Smooth muscle cell of the coronary artery (primary cell): Measurements from ENCODE around the gene DNAJC19. TPM values are rescaled to one million over a fixed set of nuclear protein-coding genes. Genes with fewer than 3 reads are reported as not detected.

Source experiments
- total RNA-seq: library from RNA; depleted of rRNA; stranded (reverse); fragments of >200 nt; gene quantifications from 2 replicates; pipeline ENCODE4 v1.2.3, GENCODE V29; 2014; ENCODE audit warnings: low replicate concordance

Gene DNAJC19
- total RNA-seq, result 19.4 and 23.8 TPM in 2 replicates

DNA sequence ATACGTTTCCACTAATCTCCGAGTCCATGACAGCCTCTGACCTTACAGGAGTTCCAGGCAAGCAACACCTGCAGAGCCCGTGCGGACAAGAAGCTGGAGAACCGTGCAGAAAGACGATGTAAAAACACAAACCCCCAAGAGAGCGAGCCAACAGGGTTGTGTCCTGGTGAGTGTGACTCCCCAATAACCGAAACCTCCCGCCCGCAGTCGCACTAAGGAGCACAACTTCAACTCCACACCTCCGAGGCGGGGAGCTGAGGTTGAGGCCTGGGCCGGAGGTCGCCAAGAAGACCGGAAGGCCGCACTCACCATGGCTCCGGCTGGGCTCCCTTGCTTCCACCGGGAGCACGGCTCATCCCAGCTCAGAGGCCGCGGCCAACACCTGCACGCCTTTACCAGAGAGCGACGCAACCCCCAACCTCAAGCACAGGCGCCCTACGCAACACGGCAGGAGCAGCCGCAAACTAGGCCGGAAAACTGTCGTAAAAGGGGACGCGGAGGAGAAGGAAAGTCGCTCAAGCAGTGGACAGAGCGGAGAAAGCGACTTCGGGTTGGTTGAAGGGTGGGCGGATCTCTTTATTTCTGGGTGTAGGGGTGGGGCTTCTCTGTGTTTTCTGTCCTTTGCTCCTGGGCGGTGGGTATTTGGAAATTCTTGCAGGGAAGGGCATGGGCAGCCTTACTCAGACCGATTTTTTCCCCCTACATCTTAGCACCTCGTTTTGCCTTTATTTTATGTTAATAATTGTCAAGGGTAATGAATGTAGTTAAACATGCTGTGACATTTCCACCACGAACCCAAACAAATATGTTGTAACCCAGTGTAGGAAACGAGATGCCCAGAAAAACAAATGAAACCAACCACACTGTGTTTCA, at the start of gene DNAJC19:
Gene DNAJC19, minus strand, starts transcription at position 446 of the 873 bp plus-strand sequence. Its CDS starts 134 bp downstream, at position 312.

Other genes with a start within 250 kb of the DNAJC19 start
- gene FXR1, start 77.1 kb downstream of the DNAJC19 start, total RNA-seq, result 219 and 353 TPM in 2 replicates